Skeletal muscle satellite cell (primary cell): ENCODE results near the gene CCDC68.
A peak's percentile ranks its signal among the peaks of the same experiment; 100 is the strongest.
"Not testable (repeated sequence)": the region's sequence is repeated elsewhere in the genome, so short reads cannot be mapped to it uniquely, and the experiment has no call there.

Source experiments
- H3K27me3 ChIP-seq: 2 replicates; pipeline ENCODE4 v1.7.0; 2013; ENCODE audit warnings: low read length; ENCODE audit not compliant: control insufficient read depth, insufficient read depth
- H3K36me3 ChIP-seq: 2 replicates; pipeline ENCODE4 v1.7.0; 2013; ENCODE audit warnings: mild to moderate bottlenecking, control low read depth, low read length; ENCODE audit not compliant: insufficient read depth
- H3K4me1 ChIP-seq: 2 replicates; pipeline ENCODE4 v1.7.0; 2013; ENCODE audit warnings: low read length; ENCODE audit not compliant: control insufficient read depth, insufficient read depth
- H3K4me2 ChIP-seq: 2 replicates; pipeline ENCODE4 v1.7.0; 2013; ENCODE audit warnings: mild to moderate bottlenecking, low read length
- H3K4me3 ChIP-seq: 2 replicates; pipeline ENCODE4 v1.7.0; 2013; ENCODE audit warnings: low read length
- H3K9ac ChIP-seq: 2 replicates; pipeline ENCODE4 v1.7.0; 2013; ENCODE audit warnings: mild to moderate bottlenecking, low read depth, low read length, moderate library complexity
- H3K9me3 ChIP-seq: replicated peaks from 2 replicates; pipeline ENCODE4 v1.7.0; 2013; ENCODE audit warnings: mild to moderate bottlenecking, control low read depth, low read length

CCDC68 gene

DNA sequence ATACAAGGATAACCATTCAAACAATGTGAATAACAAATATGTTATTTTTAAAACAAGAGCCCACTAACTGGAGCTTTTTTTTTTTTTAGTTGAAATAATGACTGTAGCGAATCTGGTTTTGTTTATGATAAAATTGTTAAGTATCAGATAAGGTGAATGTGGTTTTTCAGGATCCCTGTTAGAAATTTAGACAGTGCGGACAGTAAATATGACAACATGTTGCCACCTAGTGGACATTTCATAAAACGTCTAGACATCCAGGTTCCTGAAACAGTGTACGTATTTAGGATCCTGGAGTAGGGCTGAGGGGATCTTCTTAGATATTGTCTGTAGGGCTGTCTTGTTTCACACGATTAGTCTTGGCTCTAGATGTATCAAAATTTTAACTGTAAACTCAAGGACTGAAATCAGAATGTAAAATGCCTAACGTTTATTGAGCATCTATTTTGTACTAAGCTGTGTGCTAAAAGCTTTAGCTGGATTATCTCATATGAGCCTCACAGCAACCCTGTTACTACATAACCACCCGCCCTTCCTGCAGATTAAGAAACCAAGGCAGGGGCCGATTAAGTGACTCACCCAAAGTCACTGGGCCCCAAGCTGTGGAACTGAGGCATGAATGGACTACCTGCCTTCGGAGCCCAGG, 23.9 kb upstream of the CCDC68 start:
- Histone ChIP-seq H3K4me2 (no peak overlapping the region), H3K4me1 (no peaks in the 10 kb centered on the region), H3K9ac (no peak overlapping the region), H3K36me3 (no peaks in the 10 kb centered on the region), H3K4me3 (no peak overlapping the region), H3K9me3 (no peaks in the 10 kb centered on the region), H3K27me3 (no peaks in the 10 kb centered on the region)

DNA sequence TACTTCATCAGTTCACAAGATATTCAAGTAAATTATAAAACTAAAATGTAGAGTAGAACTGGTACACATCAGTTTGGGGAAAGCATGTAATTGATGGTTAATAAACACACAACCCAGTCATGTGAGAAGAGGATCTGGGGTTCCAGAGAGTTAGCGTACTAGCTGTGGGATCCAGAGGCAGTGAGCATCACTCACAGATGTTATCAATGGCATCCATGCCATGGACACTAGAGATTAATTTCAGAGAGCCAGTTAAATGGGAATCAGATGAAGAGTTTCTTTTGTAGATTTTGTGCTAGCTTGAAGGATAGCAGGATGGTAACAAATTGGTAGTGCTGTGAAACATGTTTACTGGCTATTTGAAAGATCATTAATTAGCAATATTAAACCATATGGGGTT, 21.8 kb upstream of the CCDC68 start:
- no peak overlapping the region for H3K4me2 ChIP-seq

GRCh38 chr18:54975598-54975997, 16.3 kb upstream of the CCDC68 start:
- H3K9ac ChIP-seq = no peak overlapping the region
- no peaks in the 10 kb centered on the region for H3K4me1 ChIP-seq
- no peak overlapping the region for H3K4me3 ChIP-seq
- no peaks in the 10 kb centered on the region for H3K9me3 ChIP-seq
- no peaks in the 10 kb centered on the region for H3K36me3 ChIP-seq
- no peaks in the 10 kb centered on the region for H3K27me3 ChIP-seq
- no peak overlapping the region for H3K4me2 ChIP-seq

More for the DNA sequence above, 21.8 kb upstream of the CCDC68 start:
- H3K27me3 ChIP-seq = no peaks in the 10 kb centered on the region
- no peaks in the 10 kb centered on the region for H3K4me1 ChIP-seq
- no peak overlapping the region for H3K4me3 ChIP-seq
- no peaks in the 10 kb centered on the region for H3K9me3 ChIP-seq
- H3K9ac ChIP-seq = no peak overlapping the region
- H3K36me3 ChIP-seq = no peaks in the 10 kb centered on the region

DNA sequence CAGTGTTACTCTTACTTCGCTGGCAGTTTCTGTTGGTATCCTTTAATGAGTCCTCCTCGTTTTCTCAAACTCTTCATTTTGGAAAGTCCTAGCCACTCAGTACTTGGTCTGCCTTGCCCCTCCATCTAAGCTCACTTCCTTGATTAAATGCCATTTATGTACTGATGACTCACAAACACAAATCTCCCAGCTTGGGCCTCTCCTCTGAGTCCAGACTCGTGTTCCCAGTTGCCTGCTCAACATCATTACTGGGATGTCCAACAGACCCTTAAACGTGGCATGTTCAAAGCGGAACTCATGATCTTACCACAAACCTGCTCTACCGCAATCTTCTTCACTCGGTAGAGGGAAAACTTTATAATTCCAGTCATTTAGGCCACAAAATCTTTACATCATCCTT, 13.8 kb upstream of the CCDC68 start:
- H3K4me2 ChIP-seq = no peak overlapping the region
- H3K9me3 ChIP-seq = no peaks in the 10 kb centered on the region
- H3K4me3 ChIP-seq = no peak overlapping the region
- no peaks in the 10 kb centered on the region for H3K36me3 ChIP-seq
- H3K27me3 ChIP-seq = no peaks in the 10 kb centered on the region
- H3K4me1 ChIP-seq = peaks cover under 1% of the 10 kb centered on the region
- no peak overlapping the region for H3K9ac ChIP-seq

DNA sequence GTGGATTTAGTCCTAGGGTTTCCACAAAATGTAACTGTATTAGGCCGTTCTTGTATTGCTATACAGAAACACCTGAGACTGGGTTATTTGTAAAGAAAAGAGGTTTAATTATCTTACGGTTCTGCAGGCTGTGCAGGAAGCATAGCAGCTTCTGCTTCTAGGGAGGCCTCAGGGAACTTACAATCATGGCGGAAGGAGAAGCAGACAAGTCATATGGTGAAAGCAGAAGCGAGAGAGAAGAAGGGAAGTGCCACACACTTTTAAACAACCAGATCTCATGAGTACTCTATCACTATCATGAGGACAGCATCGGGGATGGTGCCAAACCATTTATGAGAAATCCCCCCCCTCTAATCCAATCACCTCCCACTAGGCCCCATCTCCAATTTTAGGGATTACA, 9.5 kb upstream of the CCDC68 start:
- no peak overlapping the region for H3K4me3 ChIP-seq
- no peaks in the 10 kb centered on the region for H3K27me3 ChIP-seq
- H3K36me3 ChIP-seq = no peaks in the 10 kb centered on the region
- no peaks in the 10 kb centered on the region for H3K9me3 ChIP-seq
- H3K4me1 ChIP-seq = peaks cover 7% of the 10 kb centered on the region
- H3K4me2 ChIP-seq = no peak overlapping the region
- no peak overlapping the region for H3K9ac ChIP-seq

DNA sequence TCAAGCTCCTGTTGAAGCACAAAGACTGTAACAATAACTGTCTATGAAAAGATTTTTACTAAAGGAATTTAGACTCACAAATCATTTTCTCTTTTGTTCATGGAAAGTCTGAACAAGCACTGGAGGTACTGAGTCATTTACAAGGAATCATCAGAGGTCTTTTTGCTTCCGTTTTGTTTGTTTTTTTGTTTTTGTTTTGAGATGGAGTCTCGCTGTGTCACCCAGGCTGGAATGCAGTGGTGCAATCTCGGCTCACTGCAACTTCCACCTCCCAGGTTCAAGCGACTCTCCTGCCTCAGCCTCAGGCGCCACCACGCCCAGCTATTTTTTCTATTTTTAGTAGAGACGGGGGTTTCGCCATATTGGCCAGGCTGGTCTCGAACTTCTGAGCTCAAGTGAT, 9.0 kb upstream of the CCDC68 start:
- peak overlapping the region; percentile 37 for H3K9ac ChIP-seq
- H3K36me3 ChIP-seq, H3K4me2 ChIP-seq, H3K4me3 ChIP-seq, H3K27me3 ChIP-seq, H3K4me1 ChIP-seq, H3K9me3 ChIP-seq: not testable (repeated sequence)

DNA sequence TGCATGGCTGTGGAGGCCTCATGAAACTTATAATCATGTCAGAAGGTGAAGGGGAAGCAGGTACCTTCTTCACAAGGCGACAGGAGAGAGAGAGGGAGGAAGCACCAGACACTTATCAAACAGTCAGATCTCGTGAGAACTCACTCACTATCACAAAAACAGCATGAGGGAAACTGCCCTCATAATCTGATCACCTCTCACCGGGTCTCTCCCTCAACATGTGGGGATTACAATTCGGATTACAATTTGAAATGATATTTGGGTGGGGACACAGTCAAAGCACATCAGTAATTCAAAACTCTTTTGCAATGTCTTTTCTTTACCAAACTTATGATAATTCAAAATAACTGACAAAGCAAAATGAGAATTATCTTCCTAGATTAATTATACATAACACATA, 8.5 kb upstream of the CCDC68 start:
- H3K36me3 ChIP-seq = no peaks in the 10 kb centered on the region
- no peaks in the 10 kb centered on the region for H3K27me3 ChIP-seq
- peak overlapping the region; percentile 37 for H3K9ac ChIP-seq
- H3K4me3 ChIP-seq = no peak overlapping the region
- H3K4me1 ChIP-seq = peaks cover 7% of the 10 kb centered on the region
- H3K9me3 ChIP-seq = no peaks in the 10 kb centered on the region
- H3K4me2 ChIP-seq = no peak overlapping the region

DNA sequence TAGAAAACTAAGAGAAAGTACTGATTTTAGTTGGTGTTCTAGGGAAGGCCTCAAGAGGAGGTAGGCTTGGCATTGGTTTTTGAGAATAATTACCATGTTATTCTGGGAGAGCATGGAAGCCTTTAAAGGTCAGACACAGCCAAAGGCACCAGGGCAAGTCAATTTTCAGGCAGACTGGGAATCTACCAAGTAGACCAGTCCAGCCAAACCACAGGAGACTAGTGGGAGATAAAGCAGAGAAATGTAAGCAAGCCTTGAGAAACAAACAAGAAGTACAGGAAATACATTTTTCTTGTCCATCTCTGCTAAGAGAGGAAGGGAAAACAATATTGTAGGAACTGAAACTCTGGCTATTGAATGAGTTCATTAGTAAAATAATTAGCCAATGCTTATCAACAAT, 5.5 kb upstream of the CCDC68 start:
- no peaks in the 10 kb centered on the region for H3K9me3 ChIP-seq
- no peak overlapping the region for H3K4me2 ChIP-seq
- H3K4me1 ChIP-seq = peaks cover 7% of the 10 kb centered on the region
- H3K4me3 ChIP-seq = no peak overlapping the region
- H3K36me3 ChIP-seq = no peaks in the 10 kb centered on the region
- H3K27me3 ChIP-seq = no peaks in the 10 kb centered on the region
- no peak overlapping the region for H3K9ac ChIP-seq

- no peaks in the 10 kb centered on the region for H3K36me3 ChIP-seq
Measured at GRCh38 chr18:54962919-54963645, 3.8 kb upstream of the CCDC68 start.

DNA sequence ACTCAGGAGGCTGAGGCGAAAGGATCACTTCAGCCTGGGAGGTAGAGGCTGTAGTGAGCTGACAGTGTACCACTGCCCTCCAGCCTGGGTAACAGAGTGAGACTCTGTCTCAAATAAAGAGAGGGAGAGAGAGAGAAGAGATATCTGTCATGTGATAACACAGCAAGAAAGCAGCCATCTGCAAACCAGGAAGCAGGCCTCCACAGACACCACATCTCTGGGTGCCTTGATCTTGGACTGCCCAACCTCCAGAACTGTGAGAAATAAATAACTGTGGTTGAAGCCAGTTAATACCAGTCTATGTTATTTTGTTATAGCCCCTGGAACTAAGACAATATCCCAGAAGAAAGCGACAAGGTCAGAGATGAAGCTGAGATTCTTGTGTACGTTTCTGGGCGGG, 2.6 kb upstream of the CCDC68 start:
- Histone ChIP-seq H3K36me3 (no peaks in the 10 kb centered on the region), H3K4me3 (no peak overlapping the region), H3K4me2 (no peak overlapping the region), H3K4me1 (peaks cover 15% of the 10 kb centered on the region), H3K9ac (no peak overlapping the region), H3K27me3 (no peaks in the 10 kb centered on the region), H3K9me3 (no peaks in the 10 kb centered on the region)

More at GRCh38 chr18:54962919-54963645, 3.8 kb upstream of the CCDC68 start:
- Histone ChIP-seq H3K9ac (no peak overlapping the region), H3K27me3 (no peaks in the 10 kb centered on the region), H3K9me3 (no peaks in the 10 kb centered on the region), H3K4me2 (no peak overlapping the region), H3K4me1 (peaks cover 11% of the 10 kb centered on the region), H3K4me3 (no peak overlapping the region)

DNA sequence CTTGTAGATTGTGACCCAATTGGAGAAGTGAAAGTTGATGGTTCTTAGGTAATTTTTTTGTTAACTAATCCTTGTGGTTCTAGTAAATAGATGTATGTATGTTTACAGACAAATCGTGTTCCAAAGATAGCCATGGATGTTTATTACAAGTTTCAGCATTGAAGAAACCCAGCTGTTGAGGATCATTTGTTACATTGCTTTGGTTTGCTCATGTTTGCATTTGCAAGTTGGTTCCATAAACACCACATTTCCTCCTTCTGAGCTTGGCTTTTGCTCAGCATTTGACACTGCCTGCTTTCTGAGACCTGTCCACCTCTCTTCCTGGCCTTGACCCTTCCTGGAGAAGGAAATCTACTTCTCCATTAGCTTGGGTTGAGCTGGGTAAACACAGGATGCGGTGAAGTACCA, 1.8 kb upstream of the CCDC68 start:
- Histone ChIP-seq H3K4me2 (no peak overlapping the region), H3K4me3 (no peak overlapping the region), H3K4me1 (peaks cover 21% of the 10 kb centered on the region), H3K36me3 (no peaks in the 10 kb centered on the region), H3K27me3 (no peaks in the 10 kb centered on the region), H3K9me3 (no peaks in the 10 kb centered on the region), H3K9ac (no peak overlapping the region)

DNA sequence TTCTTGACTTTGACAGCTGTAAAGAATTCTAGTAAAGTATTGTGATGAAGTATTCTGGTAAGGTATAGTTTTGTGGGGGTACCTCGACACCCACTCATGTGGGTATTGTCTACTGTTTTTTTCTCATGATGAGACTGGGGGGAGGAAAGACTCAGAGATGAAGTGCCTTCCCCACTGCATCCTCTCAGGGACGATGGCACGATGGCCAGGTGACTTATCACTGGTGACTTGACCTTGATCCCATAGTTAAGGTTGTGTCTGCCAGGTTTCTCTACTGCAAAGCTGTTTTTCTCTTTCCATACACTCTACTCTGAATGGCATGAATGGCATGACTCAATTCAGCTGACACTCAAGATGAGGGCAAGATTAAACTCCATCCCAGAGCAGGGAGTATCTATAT, 936 bp upstream of the CCDC68 start:
- Histone ChIP-seq H3K9me3 (no peaks in the 10 kb centered on the region), H3K27me3 (no peaks in the 10 kb centered on the region), H3K4me1 (peaks cover 21% of the 10 kb centered on the region), H3K36me3 (no peaks in the 10 kb centered on the region), H3K9ac (no peak overlapping the region), H3K4me3 (no peak overlapping the region), H3K4me2 (no peak overlapping the region)
